NCI-H524 (cell line): ENCODE results near the gene CITED4.

Experiments used
- DNase-seq, 2 experiments: peaks; one replicate each; lab custom pipeline; 2025; lab: John Stamatoyannopoulos, UW

Gene CITED4

GRCh38 chr1:40834968-40835545 lies 27.1 kb downstream of the CITED4 start:
- no peak for DNase-seq

- no peak for DNase-seq
These were observed 28.2 kb downstream of the CITED4 start for GRCh38 chr1:40833979-40834378.

- DNase-seq: no peak
These were observed 31.0 kb downstream of the CITED4 start for GRCh38 chr1:40831001-40831732.

GRCh38 chr1:40830419-40830943 lies 31.7 kb downstream of the CITED4 start:
- no peak for DNase-seq

GRCh38 chr1:40829631-40830245 lies 32.4 kb downstream of the CITED4 start:
- DNase-seq: no peak

GRCh38 chr1:40825996-40826395 lies 36.2 kb downstream of the CITED4 start:
- DNase-seq: no peak

GRCh38 chr1:40825435-40825788 lies 36.8 kb downstream of the CITED4 start:
- DNase-seq: no peak

- no peak for DNase-seq
These were observed 37.4 kb downstream of the CITED4 start for GRCh38 chr1:40824591-40825434.

GRCh38 chr1:40823983-40824382 lies 38.2 kb downstream of the CITED4 start:
- DNase-seq: no peak

- no peak for DNase-seq
These were observed 38.8 kb downstream of the CITED4 start for GRCh38 chr1:40823345-40823744.

GRCh38 chr1:40822890-40823289 lies 39.3 kb downstream of the CITED4 start:
- no peak for DNase-seq

- DNase-seq: no peak
These were observed 41.1 kb downstream of the CITED4 start for GRCh38 chr1:40820911-40821693.

- DNase-seq: no peak
These were observed 41.8 kb downstream of the CITED4 start for GRCh38 chr1:40820251-40820797.

- no peak for DNase-seq
These were observed 43.1 kb downstream of the CITED4 start for GRCh38 chr1:40819101-40819500.

GRCh38 chr1:40818264-40818961 lies 43.8 kb downstream of the CITED4 start:
- DNase-seq: no peak

GRCh38 chr1:40817791-40818263 lies 44.3 kb downstream of the CITED4 start:
- no peak for DNase-seq

- DNase-seq: no peak
These were observed 46.7 kb downstream of the CITED4 start for GRCh38 chr1:40815420-40815819.
